Fibroblast of lung (primary cell): ENCODE measurements around the gene PTOV1.

Experiments used
- CTCF ChIP-seq, 2 donors: IDR thresholded peaks in 1 of 2; conservative IDR thresholded peaks in 1 of 2; 1 replicate in 1 of 2; 2 replicates in 1 of 2; pipeline ENCODE4 v1.5.1; 2011 to 2012; ENCODE audit warnings: low read length in 2 of 2, control low read depth in 1 of 2, inconsistent platforms in 1 of 2, low read depth in 1 of 2, mild to moderate bottlenecking in 1 of 2
- EZH2 ChIP-seq: IDR thresholded peaks from 2 replicates; pipeline ENCODE4 v1.5.1; 2012; ENCODE audit warnings: low read length, control low read depth, mild to moderate bottlenecking; ENCODE audit errors: missing control alignments

- TF ChIP-seq CTCF (conservative IDR thresholded peaks at IDR 0.05 in 1 of 2, IDR thresholded peaks at IDR 0.05 in 1 of 2; ENCODE audit: low read depth in 1 of 2, low read length in 2 of 2) (no peak), EZH2 (no peak)
These were observed 25.6 kb downstream of the PTOV1 start for GRCh38 chr19:49876422-49877019.
